Activated B cell treated with CpG ODN at 0.5 μM for 24 hours (primary cell): ENCODE data around the gene CCDC88A. TPM values are rescaled to one million over a fixed set of nuclear protein-coding genes. Genes with fewer than 3 reads are reported as not detected.

Experiments used
- total RNA-seq: library from RNA; stranded (reverse); gene quantifications from 2 replicates; pipeline ENCODE4 v1.2.3, GENCODE V29; 2022

The CCDC88A gene
- total RNA-seq, 1 donor from 2014 or later: 35.6 TPM

Other genes starting within 250 kb of the CCDC88A start
- gene CLHC1, start 187.6 kb downstream of the CCDC88A start, total RNA-seq: 7.1 and 10.5 TPM in 2 replicates
- gene RPS27A, start 187.2 kb downstream of the CCDC88A start, total RNA-seq: 1,833 and 2,316 TPM in 2 replicates
- gene MTIF2, start 150.6 kb downstream of the CCDC88A start, total RNA-seq: 37.8 and 40.4 TPM in 2 replicates
- 15.9 and 17.1 TPM in 2 replicates for gene CFAP36, start 99.9 kb upstream of the CCDC88A start, total RNA-seq
- 75.6 and 82.4 TPM in 2 replicates for gene PPP4R3B, start 197.8 kb upstream of the CCDC88A start, total RNA-seq